Stimulated activated CD4-positive, alpha-beta T cell treated with anti-CD3 and anti-CD28 coated beads, TNF-alpha, amount 100 ng/mL, for 48 hours (primary cell): ENCODE results near the gene CENPVL1.
"Not testable (repeated sequence)": the region's sequence is repeated elsewhere in the genome, so short reads cannot be mapped to it uniquely, and the experiment has no call there.

Experiments
- DNase-seq, 3 donors: peaks; one replicate each; pipeline ENCODE4 v3.0.0-alpha.2; 2020; ENCODE audit warnings: low read depth in 3 of 3

Gene CENPVL1

DNA sequence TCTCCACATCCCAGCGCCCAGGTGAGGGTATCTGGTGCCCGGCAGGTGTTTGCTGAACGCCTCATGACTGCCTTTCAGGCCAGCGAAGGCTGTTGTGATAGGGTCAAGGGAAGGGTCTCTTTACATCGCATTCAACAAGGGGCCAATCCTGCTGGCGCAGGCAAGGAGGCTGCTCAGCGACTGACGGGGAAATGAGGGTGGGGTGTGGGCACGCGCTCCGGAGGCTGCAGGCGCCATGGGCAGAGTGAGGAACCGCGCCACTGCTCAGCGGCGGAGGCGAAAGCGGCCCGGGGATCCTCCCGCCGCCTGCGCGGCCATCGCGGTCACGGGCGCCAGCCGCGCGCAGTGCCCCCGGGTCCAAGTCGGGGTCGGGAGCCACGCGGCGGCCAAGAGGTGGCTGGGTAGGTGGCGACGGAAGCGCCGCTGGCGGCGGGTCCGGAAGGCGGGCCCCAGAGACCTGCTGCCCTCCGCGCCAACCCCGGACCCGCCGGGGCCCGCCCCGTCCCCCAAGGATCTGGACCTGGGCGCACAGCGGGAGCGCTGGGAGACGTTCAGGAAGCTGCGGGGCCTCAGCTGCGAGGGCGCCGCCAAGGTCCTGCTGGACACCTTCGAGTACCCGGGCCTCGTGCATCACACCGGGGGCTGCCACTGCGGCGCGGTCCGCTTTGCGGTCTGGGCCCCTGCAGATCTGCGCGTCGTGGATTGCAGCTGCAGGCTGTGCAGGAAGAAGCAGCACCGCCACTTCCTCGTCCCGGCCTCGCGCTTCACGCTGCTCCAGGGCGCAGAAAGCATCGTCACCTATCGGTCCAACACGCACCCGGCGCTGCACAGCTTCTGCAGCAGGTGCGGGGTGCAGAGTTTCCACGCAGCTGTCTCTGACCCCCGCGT is at the start of gene CENPVL1:
TSS of gene CENPVL1 (plus strand) at position 236 of the 888 bp plus-strand sequence. CDS start at position 236, 0 bp downstream.
- DNase-seq: not testable (repeated sequence)

GRCh38 chrX:51665981-51666380 is 44.3 kb upstream of the CENPVL1 start:
- DNase-seq: no peak

GRCh38 chrX:51679689-51680433 is 30.5 kb upstream of the CENPVL1 start:
- DNase-seq: not testable (repeated sequence)

GRCh38 chrX:51681808-51682719 is 28.2 kb upstream of the CENPVL1 start:
- not testable (repeated sequence) for DNase-seq

GRCh38 chrX:51682720-51683062 is 27.6 kb upstream of the CENPVL1 start, which contains the start of gene CENPVL2:
TSS of gene CENPVL2 (minus strand) at chrX:51682831. CDS start at chrX:51682831, 0 bp downstream.
- DNase-seq: not testable (repeated sequence)

DNA sequence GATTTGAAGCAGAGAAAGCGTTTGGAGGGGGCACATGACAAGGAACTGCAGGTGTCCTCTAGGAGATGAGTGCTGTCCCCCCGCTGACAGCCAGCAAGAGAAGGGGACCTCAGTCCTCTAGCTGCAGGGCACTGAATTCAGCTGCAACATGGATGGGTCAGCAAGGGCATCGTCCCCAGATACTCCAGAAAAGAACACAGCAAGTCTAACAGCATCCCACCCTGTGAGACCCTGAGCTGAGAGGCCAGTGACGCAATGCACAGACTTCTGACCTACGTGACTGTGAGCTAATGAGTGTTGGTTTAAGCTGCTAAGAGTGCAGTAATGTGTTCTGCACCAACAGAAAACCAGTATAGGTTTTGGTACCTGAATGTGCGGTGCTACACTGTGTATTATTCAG is 16.1 kb upstream of the CENPVL1 start:
- DNase-seq: no peak

GRCh38 chrX:51697397-51697796 is 12.9 kb upstream of the CENPVL1 start:
- no peak for DNase-seq

- DNase-seq: not testable (repeated sequence)
Observed at GRCh38 chrX:51712943-51713647, 2.8 kb downstream of the CENPVL1 start.

DNA sequence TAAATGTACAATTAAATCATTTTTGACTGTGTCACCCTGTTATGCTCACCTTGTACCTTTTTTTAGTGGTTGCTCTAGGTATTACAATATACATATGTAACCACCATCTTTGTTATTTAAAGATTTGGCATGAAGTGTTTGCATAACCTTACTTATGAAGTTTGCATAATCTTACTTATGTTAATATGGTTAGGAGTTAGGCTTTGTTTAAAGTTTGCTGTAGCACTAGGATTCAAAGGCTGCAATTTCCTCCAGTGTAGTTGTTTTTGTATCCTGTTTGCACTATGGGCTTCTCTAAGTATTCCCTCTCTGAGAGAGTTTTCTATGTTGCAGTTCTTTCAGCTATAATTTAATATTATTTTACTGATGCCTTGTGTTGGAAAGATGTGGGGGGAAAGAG is 17.9 kb downstream of the CENPVL1 start:
- no peak for DNase-seq

DNA sequence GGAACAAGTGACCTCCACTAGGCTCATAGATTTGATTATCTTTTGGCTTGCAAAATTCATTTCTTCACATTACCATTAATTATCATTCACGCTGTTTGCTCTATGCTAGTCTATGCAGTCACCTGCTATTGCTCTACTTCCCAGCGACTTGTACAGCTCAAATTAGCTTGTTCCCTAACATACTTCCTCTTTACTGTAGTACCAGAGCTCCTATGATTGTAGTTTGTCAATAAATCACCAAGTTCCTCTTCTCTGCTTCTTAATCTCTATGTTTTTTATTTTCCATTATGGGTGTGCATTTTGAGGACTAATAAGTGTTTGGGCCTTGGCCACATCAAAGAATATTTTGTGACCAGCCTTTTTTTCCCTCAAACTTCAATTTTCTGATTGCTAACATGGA is 26.8 kb downstream of the CENPVL1 start:
- no peak for DNase-seq

GRCh38 chrX:51742586-51742985 is 32.3 kb downstream of the CENPVL1 start:
- DNase-seq: no peak

GRCh38 chrX:51743179-51743957 is 33.1 kb downstream of the CENPVL1 start, which contains the start of gene GSPT2:
TSS of gene GSPT2 (plus strand) at chrX:51743442. CDS start at chrX:51743627, 185 bp downstream.
- peak; percentile 14 to 47 (median 39) for DNase-seq

DNA sequence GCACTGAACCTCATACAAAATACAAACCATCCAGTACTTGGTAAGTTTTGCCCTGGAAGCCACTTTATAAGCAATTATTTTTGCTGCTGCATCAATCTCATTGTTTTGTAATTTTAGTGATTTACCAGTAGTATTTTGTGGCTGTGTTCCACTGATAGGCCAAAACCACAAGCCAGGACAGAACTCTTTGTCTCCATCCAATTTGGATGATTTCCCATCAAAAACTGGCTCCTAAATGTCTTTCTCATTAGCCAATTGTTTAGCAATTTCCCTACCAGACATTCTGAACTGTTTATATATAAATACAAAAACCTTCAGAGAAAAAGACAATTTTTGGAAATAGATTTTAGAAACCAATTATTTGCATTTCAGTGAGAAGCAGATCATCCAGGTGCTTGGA is 37.4 kb downstream of the CENPVL1 start:
- DNase-seq: no peak

GRCh38 chrX:51759055-51759839 is 48.9 kb downstream of the CENPVL1 start:
- no peak for DNase-seq

DNA sequence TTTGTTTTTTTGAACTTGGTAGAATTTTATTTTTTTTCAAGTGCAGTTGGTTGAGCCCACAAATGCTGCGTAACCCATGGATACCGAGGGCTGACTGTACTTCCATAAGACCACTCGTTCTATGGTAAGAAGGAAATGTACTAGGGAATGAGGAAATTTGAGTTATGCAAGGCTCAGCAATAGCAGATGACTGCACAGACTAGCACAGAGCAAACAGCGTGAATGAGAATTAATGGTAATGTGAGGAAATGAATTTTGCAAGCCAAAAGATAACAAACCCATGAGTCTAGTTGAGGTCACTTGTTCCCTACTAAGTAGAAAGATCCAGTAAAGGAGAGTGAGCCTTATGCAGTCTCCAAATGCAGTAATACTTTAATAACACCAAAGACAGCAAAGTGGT is 50.3 kb downstream of the CENPVL1 start:
- DNase-seq: no peak
